Cardiac septum (tissue), 1 donor: Measurements from ENCODE around the gene GORASP2. TPM values are rescaled to one million over a fixed set of nuclear protein-coding genes. Genes with fewer than 3 reads are reported as not detected.
"Not testable (repeated sequence)": the region's sequence is repeated elsewhere in the genome, so short reads cannot be mapped to it uniquely, and the experiment has no call there.

Source experiments
- DNase-seq: peaks from one replicate; pipeline ENCODE4 v3.0.0-alpha.2; 2020; ENCODE audit warnings: low spot score
- intact Hi-C: fragments of 100-400 bp; cut with DNase I; formaldehyde crosslinking; loops from one replicate; pipeline ENCODE4 v1.14.0; 2022
- total RNA-seq: library from RNA; stranded (reverse); fragmentation: NEBNext Ultra II Directional; extraction: Animal tissue kit (Norgen Biotek cat#: 25700); gene quantifications from one replicate; pipeline ENCODE4 v1.2.1, GENCODE V29; 2021
- donor health status: DM: no; HTN: no; CAD: no.

The GORASP2 gene
- total RNA-seq, 1 donor from 2014 or later: 67.1 TPM

- intact Hi-C loops, DNase-seq: not testable (repeated sequence)
Observed at GRCh38 chr2:170921873-170922272, 7.2 kb upstream of the GORASP2 start.

GRCh38 chr2:170922634-170923494 is 6.2 kb upstream of the GORASP2 start:
- intact Hi-C loops: no loop called here

GRCh38 chr2:170923799-170924198 is 5.3 kb upstream of the GORASP2 start:
- intact Hi-C loops: no loop called here
- DNase-seq: no peak

More at GRCh38 chr2:170922634-170923494, 6.2 kb upstream of the GORASP2 start:
- no peak for DNase-seq

GRCh38 chr2:170924969-170925368 is 4.1 kb upstream of the GORASP2 start:
- DNase-seq: no peak
- intact Hi-C loops: loop anchor here (5.0 kb wide), 2 partner anchors 492 to 507 kb away; partner anchors contain the start of genes DCAF17 and METTL8

GRCh38 chr2:170925923-170926322 is 3.1 kb upstream of the GORASP2 start:
- intact Hi-C loops: loop anchor here (5.0 kb wide), 2 partner anchors 491 to 506 kb away; partner anchors contain the start of genes DCAF17 and METTL8
- DNase-seq: no peak

- intact Hi-C loops: loop anchor here (5.0 kb wide), 2 partner anchors 490 to 505 kb away; partner anchors contain the start of genes DCAF17 and METTL8
Observed at GRCh38 chr2:170926743-170927297, 2.2 kb upstream of the GORASP2 start.

GRCh38 chr2:170928036-170928823 is 823 bp upstream of the GORASP2 start:
- intact Hi-C loops: loop anchor here (2.0 to 5.0 kb wide), 3 partner anchors 233 to 504 kb away; partner anchors contain the start of genes DCAF17, METTL8 and TLK1
- no peak for DNase-seq

More at GRCh38 chr2:170926743-170927297, 2.2 kb upstream of the GORASP2 start:
- DNase-seq: no peak

GRCh38 chr2:170929686-170930050 is 615 bp downstream of the GORASP2 start:
- no peak for DNase-seq
- intact Hi-C loops: loop anchor here (2.0 to 5.0 kb wide), 3 partner anchors 231 to 503 kb away; partner anchors contain the start of genes DCAF17, METTL8 and TLK1

- no peak for DNase-seq
- intact Hi-C loops: no loop called here
Observed at GRCh38 chr2:170930131-170930990, 1.3 kb downstream of the GORASP2 start.

- intact Hi-C loops: no loop called here
- DNase-seq: no peak
Observed at GRCh38 chr2:170930991-170931266, 1.9 kb downstream of the GORASP2 start.

GRCh38 chr2:170932166-170932565 is 3.1 kb downstream of the GORASP2 start:
- no peak for DNase-seq
- intact Hi-C loops: no loop called here

GRCh38 chr2:170932948-170933347 is 3.9 kb downstream of the GORASP2 start:
- DNase-seq: no peak
- intact Hi-C loops: no loop called here

GRCh38 chr2:170937709-170938379 is 8.8 kb downstream of the GORASP2 start:
- intact Hi-C loops: no loop called here
- no peak for DNase-seq

- intact Hi-C loops: no loop called here
- no peak for DNase-seq
Observed at GRCh38 chr2:170940066-170940465, 11.0 kb downstream of the GORASP2 start.

- DNase-seq: no peak
- intact Hi-C loops: no loop called here
Observed at GRCh38 chr2:170942615-170943014, 13.6 kb downstream of the GORASP2 start.

- intact Hi-C loops: no loop called here
- DNase-seq: no peak
Observed at GRCh38 chr2:170943041-170943440, 14.0 kb downstream of the GORASP2 start.

- intact Hi-C loops: no loop called here
- DNase-seq: no peak
Observed at GRCh38 chr2:170943596-170943995, 14.5 kb downstream of the GORASP2 start.

GRCh38 chr2:170944545-170944944 is 15.5 kb downstream of the GORASP2 start:
- DNase-seq: no peak
- intact Hi-C loops: no loop called here

- intact Hi-C loops: no loop called here
- no peak for DNase-seq
Observed at GRCh38 chr2:170949415-170949814, 20.4 kb downstream of the GORASP2 start.
